Non-pigmented ciliary epithelial cell (primary cell): Measurements from ENCODE around the gene SNRNP27.
A peak's percentile ranks its signal among the peaks of the same experiment; 100 is the strongest.
"Not testable (repeated sequence)": the region's sequence is repeated elsewhere in the genome, so short reads cannot be mapped to it uniquely, and the experiment has no call there.

Experiments
- DNase-seq: peaks from one replicate; pipeline ENCODE4 v3.0.0-alpha.2; 2010; ENCODE audit warnings: low read depth

Gene SNRNP27, protein sequence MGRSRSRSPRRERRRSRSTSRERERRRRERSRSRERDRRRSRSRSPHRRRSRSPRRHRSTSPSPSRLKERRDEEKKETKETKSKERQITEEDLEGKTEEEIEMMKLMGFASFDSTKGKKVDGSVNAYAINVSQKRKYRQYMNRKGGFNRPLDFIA

DNA sequence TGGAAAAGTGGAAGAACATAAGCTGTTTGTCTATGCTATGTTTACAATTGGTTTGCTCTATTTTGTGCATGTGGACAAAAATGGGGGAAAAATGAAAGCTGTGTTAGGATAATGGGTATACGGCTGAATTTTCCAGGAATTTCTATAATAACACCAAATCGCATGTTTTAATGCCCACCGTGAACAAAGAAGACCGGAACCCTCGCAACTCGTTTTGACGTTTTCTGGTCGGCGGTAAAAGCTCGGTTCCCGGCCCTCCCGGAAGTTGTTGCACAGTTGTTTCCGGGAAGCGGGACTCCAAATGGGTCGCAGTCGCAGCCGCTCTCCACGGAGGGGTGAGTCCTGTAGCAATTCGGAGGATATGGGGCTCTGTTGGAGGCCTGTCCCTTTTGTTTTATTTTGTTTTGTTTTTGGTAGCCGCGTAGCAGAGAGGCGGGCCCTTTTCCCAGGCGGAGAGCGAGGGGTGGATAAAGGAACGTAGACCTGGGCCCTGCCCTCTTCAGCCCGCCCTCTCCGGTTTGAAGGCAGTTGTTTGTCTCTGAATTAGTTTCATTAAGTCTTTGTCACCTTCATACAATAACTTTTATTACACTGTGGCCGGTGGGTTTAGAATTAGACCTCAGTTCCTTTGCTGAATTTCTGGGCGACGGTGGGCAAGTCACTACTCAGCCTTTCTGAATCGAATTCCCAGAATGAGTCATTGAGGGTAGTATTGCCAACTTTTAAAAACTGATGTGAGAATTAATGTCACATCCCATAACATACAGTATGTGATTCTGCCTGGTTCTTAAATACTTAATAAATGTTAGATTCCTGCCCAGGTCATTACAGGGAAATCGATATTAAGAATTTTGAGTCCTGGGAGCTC is at the start of gene SNRNP27:
Gene SNRNP27 (plus strand): TSS at position 273 of the 868 bp plus-strand sequence. CDS start 29 bp downstream, at position 302.
- DNase-seq: peak; percentile 22

GRCh38 chr2:69843993-69844392 is 49.8 kb upstream of the SNRNP27 start:
- no peak for DNase-seq

DNA sequence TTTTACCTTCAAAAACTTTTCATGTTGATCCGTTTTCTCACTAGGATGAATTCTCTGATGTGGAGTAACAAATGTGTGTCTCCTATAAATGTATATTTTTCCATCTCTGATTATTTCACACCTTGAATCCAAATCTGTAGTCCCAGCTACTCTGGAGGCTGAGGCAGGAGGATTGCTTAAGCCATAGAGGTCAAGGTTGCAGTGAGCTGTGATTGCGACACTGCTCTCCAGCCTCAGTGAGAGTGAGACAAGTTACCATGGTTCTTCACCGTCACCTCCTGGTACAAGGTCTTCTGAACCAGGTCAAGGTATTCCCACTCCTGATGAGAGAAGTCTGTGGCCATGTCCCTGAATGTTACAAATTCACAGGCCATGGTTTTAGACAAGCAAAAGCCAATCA is 49.2 kb upstream of the SNRNP27 start:
- no peak for DNase-seq

- no peak for DNase-seq
Measured at GRCh38 chr2:69846182-69847067, 47.3 kb upstream of the SNRNP27 start.

DNA sequence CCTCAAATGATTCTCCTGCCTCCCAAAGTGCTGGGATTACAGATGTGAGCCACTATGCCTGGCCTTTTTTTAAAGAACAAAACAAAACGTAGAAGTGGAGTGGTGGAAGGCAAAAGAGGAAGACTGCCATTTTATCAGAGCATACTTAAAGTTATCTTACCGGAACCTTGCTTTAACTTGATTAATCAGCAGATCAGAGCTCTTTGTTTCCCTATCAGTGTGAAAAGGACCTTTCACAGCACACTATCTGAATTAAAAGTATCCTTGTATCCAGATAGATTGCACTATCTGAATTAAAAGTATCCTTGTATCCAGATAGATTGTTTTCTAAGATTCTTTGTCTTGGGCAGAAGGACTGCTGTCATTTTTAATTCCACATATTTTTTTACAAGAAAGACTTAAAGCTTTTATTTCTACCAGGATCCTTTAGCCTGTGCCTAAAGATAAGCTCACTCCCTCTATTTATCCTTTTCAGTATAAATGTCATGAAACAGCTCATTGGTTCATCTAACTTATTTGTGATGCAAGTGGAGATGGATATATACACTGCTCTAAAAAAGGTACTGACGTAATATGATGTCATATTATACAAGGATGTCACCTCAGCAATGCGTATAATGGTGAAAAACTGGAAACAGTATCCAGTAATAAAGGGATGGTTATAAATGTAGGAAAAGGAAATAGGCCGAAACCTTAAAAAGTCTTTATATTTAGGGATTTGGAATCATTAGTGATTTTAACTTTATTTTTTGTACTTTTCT is 46.5 kb upstream of the SNRNP27 start:
- DNase-seq: no peak

- DNase-seq: no peak
Measured at GRCh38 chr2:69848186-69848790, 45.5 kb upstream of the SNRNP27 start.

DNA sequence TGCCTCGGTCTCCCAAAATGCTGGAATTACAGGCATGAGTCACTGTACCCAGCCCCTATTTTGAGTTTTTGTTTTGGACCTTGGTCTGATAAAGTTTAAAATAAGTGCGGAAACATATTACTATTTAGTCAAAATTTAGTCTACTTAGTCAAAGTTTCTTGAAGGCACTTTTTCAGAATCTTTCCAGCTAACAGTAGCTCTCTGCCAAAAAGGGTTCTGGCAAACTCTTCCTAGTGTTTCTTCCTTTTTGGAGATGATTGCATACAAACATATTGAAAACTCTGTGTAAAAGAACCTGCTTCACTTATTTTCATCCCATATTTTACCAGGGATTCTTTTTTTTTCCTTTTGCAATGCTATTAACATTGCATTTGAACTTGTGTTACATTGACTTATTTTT is 35.5 kb upstream of the SNRNP27 start:
- DNase-seq: no peak

DNA sequence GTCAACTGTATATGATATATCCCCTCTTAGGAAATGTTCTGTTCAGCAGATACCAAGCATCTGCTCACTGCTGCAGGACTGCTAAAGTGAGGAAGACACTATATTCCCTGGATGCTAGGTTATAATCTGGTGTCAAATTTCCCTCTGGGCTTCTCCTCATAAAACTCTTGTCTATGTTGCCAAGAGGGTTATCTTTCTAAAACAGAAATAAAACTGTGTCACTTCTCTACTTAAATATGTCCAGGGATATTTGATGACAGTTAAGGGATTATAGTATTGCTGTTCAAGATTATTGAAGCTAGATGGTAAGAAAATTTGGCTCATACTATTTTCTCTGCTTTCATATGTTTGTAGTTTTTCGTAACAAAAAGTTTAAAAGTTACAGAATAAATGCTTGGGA is 30.5 kb upstream of the SNRNP27 start:
- no peak for DNase-seq

DNA sequence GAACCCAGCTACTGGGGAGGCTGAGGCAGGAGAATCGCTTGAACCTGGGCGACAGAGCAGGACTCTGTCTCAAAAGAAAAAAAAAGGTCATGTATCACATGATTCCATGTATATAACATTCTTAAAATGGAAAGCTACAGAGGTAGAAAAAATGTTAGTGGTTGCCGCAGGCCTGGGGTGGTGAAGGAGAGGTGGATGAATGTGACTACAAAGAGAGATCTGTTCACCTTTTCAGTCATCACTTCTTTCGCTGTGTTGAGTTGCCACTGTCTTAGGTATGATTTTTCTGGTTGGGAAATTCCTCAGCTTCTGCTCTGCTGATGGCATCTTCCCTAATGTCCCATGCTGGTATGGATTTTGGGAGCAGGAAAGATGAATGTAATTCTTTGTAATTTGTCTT is 5.3 kb upstream of the SNRNP27 start:
- DNase-seq: no peak

- no peak for DNase-seq
Measured at GRCh38 chr2:69889302-69889701, 4.5 kb upstream of the SNRNP27 start.

- DNase-seq: no peak
Measured at GRCh38 chr2:69890881-69891280, 2.9 kb upstream of the SNRNP27 start.

GRCh38 chr2:69892838-69893424 is 825 bp upstream of the SNRNP27 start:
- not testable (repeated sequence) for DNase-seq

- not testable (repeated sequence) for DNase-seq
Measured at GRCh38 chr2:69894737-69895136, 981 bp downstream of the SNRNP27 start.

DNA sequence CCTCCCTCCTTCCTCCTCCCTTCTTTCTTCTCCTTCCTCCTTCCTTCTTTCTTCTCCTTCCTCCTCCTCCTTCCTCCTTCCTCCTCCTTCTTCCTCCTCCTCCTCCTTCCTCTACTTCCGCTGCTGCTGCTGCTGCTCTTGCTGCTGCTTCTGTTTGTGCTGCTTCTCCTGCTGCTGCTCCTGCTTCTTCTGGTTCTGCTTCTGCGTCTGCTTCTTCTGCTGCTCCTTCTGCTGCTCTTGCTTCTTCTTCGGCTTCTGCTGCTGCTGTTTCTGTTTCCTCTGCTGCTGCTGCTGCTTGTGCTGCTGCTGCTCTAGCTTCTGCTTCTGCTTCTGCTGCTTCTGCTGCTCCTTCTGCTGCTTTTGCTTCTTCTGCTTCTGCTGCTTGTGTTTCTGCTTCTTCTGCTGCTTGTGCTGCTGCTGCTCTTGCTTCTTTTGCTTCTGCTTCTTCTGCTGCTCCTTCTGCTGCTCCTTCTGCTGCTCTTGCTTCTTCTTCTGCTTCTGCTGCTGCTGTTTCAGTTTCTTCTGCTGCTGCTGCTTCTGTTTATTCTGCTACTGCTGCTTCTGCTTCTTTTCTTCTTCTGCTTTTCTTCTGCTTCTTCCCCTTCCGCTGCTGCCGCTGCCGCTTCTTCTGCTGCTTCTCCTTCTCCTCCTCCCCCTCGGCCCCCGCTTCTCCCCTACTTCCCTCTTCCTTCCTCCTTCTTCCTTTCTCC is 8.6 kb downstream of the SNRNP27 start:
- DNase-seq: no peak

- no peak for DNase-seq
Measured at GRCh38 chr2:69907216-69907615, 13.5 kb downstream of the SNRNP27 start.

- DNase-seq: no peak
Measured at GRCh38 chr2:69911985-69912563, 18.3 kb downstream of the SNRNP27 start.

GRCh38 chr2:69914164-69914949 is 20.6 kb downstream of the SNRNP27 start:
- peak; percentile 100 for DNase-seq

DNA sequence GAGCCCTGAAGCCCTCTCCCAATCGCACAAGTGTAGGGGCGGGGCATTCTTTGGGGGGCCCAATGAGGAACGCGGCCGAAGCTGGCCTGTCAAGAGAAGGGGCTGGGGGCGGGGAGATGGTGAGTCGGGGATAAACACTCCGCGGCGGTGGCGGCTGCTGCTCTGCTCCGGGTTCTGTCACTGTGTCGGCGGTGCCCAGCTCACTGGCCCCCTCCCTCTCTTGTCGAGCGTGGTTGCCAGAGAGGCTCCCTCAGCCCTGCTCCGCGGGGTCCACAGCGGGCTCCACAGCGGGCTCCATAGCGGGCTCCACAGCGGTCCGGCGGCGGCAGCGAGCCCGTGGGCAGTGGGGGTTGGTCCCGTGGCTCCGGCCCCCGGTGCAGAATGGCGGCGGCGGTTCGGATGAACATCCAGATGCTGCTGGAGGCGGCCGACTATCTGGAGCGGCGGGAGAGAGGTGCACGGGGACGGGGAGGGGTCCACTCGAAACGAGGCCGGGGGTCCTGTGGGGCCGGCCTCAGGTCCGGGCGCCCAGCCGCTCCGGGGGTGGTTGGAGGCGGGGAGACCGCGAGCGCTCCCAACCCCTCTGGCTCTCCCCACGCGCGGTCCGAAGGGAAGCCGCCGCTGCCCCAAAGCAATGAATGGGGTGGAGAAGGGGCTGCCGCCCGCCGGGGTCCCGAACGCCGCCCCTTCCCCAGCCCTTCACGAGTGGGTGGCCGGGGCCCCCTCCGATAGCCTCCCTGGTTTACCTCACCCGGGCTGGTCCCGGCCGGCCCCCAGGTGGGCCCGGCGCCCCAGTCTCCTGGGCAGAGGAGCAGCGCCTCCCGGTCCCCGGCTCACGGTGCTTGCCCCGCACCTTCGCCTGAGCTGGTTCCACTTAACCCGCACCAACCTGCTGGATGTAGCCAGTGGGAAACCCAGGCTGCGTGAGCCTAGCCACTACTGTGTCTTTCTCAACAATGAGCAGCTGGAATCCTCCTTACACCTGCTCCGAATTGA is 21.5 kb downstream of the SNRNP27 start, which contains the start of gene MXD1:
Gene MXD1 (plus strand): TSS at position 160 of the 996 bp plus-strand sequence. CDS start 222 bp downstream, at position 382.
- DNase-seq: no peak
